Right lobe of liver (tissue), 6 donors: ENCODE data around the gene LIM2. TPM values are rescaled to one million over a fixed set of nuclear protein-coding genes. Genes with fewer than 3 reads are reported as not detected.

Source experiments
- ATAC-seq, 4 donors: fragments of 200-7000 bp; cut with Tn5 transposase; one replicate each; pipeline ENCODE4 v1.9.1; 2020; ENCODE audit warnings: mild to moderate bottlenecking in 4 of 4, moderate library complexity in 4 of 4
- DNase-seq, 3 donors: peaks; one replicate each; pipeline ENCODE4 v3.0.0-alpha.2; 2020
- H3K27ac ChIP-seq, 3 donors: fragments of 200-600 bp; one replicate each; pipeline ENCODE4 v1.8.0; 2022
- H3K27me3 ChIP-seq, 2 donors: fragments of 200-600 bp; one replicate each; pipeline ENCODE4 v1.8.0; 2022
- H3K36me3 ChIP-seq, 4 donors: fragments of 200-600 bp; sonication (generic) in 1 of 4; one replicate each; pipeline versions ENCODE4 v1.5.1 to v1.8.0; 2017 to 2022; ENCODE audit warnings: control low read depth in 1 of 4
- H3K4me1 ChIP-seq, 4 donors: fragments of 200-600 bp; sonication (generic) in 1 of 4; one replicate each; pipeline versions ENCODE4 v1.5.1 to v1.8.0; 2017 to 2022; ENCODE audit warnings: control low read depth in 1 of 4
- H3K4me3 ChIP-seq, 3 donors: fragments of 200-600 bp; one replicate each; pipeline ENCODE4 v1.8.0; 2022
- H3K9me3 ChIP-seq, 4 donors: fragments of 200-600 bp; sonication (generic) in 1 of 4; one replicate each; pipeline versions ENCODE4 v1.5.1 to v1.8.0; 2017 to 2022; ENCODE audit warnings: control low read depth in 1 of 4
- CTCF ChIP-seq, 4 donors: fragments of 200-600 bp in 3 of 4; fragments of 450-650 bp in 1 of 4; IDR thresholded peaks; one replicate each; pipeline versions ENCODE4 v1.5.1 to v1.8.0; 2016 to 2022; ENCODE audit warnings: antibody characterized with exemption in 4 of 4, mild to moderate bottlenecking in 2 of 4
- POLR2A ChIP-seq: fragments of 450-650 bp; IDR thresholded peaks from one replicate; pipeline ENCODE4 v1.6.1; 2017; ENCODE audit warnings: antibody characterized with exemption, mild to moderate bottlenecking
- WGBS: methylation state at CpG from one replicate; pipeline ENCODE4 v1.1.6; 2018; ENCODE audit warnings: low coverage, low lambda C conversion rate; ENCODE audit not compliant: insufficient coverage; ENCODE audit errors: missing lambda C conversion rate; 5-methylcytosine and 5-hydroxymethylcytosine counted together
- intact Hi-C, 2 donors: fragments of 100-400 bp; cut with DNase I; formaldehyde crosslinking; loops; one replicate each; pipeline versions ENCODE4 v1.11.2 to v1.14.1; 2022
- total RNA-seq, 6 experiments: library from RNA; depleted of rRNA in 2 of 6; stranded (reverse); fragments of >200 nt in 2 of 6; fragmentation: NEBNext Ultra II Directional in 3 of 6; extraction: Animal tissue kit (Norgen Biotek cat#: 25700) in 3 of 6; gene quantifications; one replicate each; pipeline versions ENCODE4 v1.1.0 to v1.2.4, GENCODE V29; 2016 to 2023
- donor health status: DM: no; HTN: yes; CAD: no.
- donor health status: DM: no; HTN: no; CAD: no.
- donor health status: DM: no; HTN: no; CAD: no.
- donor health status: DM: no; HTN: yes; CAD: no.
- donor health status: DM: no; HTN: yes; CAD: no.

LIM2 gene
- total RNA-seq, 6 experiments from 2014 or later, result not detected

GRCh38 chr19:51368366-51369282, 19.1 kb downstream of the LIM2 start, which contains the start of gene CLDND2:
CLDND2 (minus strand) TSS chr19:51369003; CDS start chr19:51368577, 426 bp downstream.
- WGBS, result 83% methylated on average over 9 of the region's 23 CpGs
- H3K4me1 ChIP-seq, result peaks cover 0 to 19% (median 4%) of the 10 kb centered on the region in 4 donors
- H3K27ac ChIP-seq, result peak within 1 kb of the TSS in 2 of 3 donors; percentile 47 to 95
- no peak for ATAC-seq
- H3K4me3 ChIP-seq, result peak within 1 kb of the TSS; percentile 77 to 92 (median 83)
- TF ChIP-seq POLR2A (no peak), CTCF (IDR thresholded peaks at IDR 0.05) (no peak)
- no peak for DNase-seq
- no peaks in the 10 kb centered on the region for H3K9me3 ChIP-seq
- no peaks in the 10 kb centered on the region for H3K36me3 ChIP-seq
- intact Hi-C loops, result no loop called here
- H3K27me3 ChIP-seq, result no peaks in the 10 kb centered on the region

- TF ChIP-seq CTCF (IDR thresholded peaks at IDR 0.05), result no peak
- TF ChIP-seq POLR2A, result peak; percentile 50
- H3K4me1 ChIP-seq, result peaks cover 0 to 27% (median 4%) of the 10 kb centered on the region in 4 donors
- peak; percentile 100 for DNase-seq
- H3K27ac ChIP-seq, result peak overlapping the region; percentile 84 to 95 (median 94)
- intact Hi-C loops, result no loop called here
- WGBS, result 9% methylated on average over 19 of the region's 64 CpGs
- H3K27me3 ChIP-seq, result no peaks in the 10 kb centered on the region
- ATAC-seq, result peak; percentile 78 to 89 (median 81)
- peak overlapping the region; percentile 77 to 92 (median 83) for H3K4me3 ChIP-seq
- no peaks in the 10 kb centered on the region for H3K9me3 ChIP-seq
- no peaks in the 10 kb centered on the region for H3K36me3 ChIP-seq
These were observed 20.0 kb downstream of the LIM2 start for GRCh38 chr19:51367565-51368365.

- Histone ChIP-seq H3K36me3 (no peaks in the 10 kb centered on the region), H3K27me3 (no peaks in the 10 kb centered on the region), H3K4me3 (peak overlapping the region; percentile 77 to 92 (median 83)), H3K27ac (peak overlapping the region; percentile 84 to 95 (median 94)), H3K4me1 (peaks cover 0 to 33% (median 6%) of the 10 kb centered on the region in 4 donors), H3K9me3 (no peaks in the 10 kb centered on the region)
- TF ChIP-seq POLR2A (peak; percentile 84), CTCF (IDR thresholded peaks at IDR 0.05) (no peak)
- intact Hi-C loops, result no loop called here
- no CpG with 5 or more reads among the region's 15 CpGs for WGBS
- DNase-seq, result peak in 1 of 3 donors; percentile 76
- no peak for ATAC-seq
These were observed 20.6 kb downstream of the LIM2 start for GRCh38 chr19:51367255-51367564.

GRCh38 chr19:51366389-51367254, 21.2 kb downstream of the LIM2 start:
- no peaks in the 10 kb centered on the region for H3K36me3 ChIP-seq
- H3K9me3 ChIP-seq, result no peaks in the 10 kb centered on the region
- under 1% methylated on average over 49 of the region's 54 CpGs for WGBS
- no peak for TF ChIP-seq CTCF (IDR thresholded peaks at IDR 0.05)
- TF ChIP-seq POLR2A, result peak; percentile 84
- intact Hi-C loops, result no loop called here
- ATAC-seq (peak; percentile 62 to 79 (median 72)), DNase-seq (peak; percentile 98 to 100 (median 99))
- H3K27ac ChIP-seq, result peak overlapping the region; percentile 94 to 96 (median 95)
- H3K4me3 ChIP-seq, result peak overlapping the region; percentile 83 to 92 (median 92)
- peaks cover 0 to 37% (median 7%) of the 10 kb centered on the region in 4 donors for H3K4me1 ChIP-seq
- no peaks in the 10 kb centered on the region for H3K27me3 ChIP-seq
